Measurements from ENCODE around the gene CCDC28B. TPM values are rescaled to one million over a fixed set of nuclear protein-coding genes. Genes with fewer than 3 reads are reported as not detected.

CCDC28B gene
- total and polyA plus RNA-seq, 2 of the 13 experiments (the other 11 are each of a cell fraction or from before 2014, with no cell fraction given), result 2.6 to 3.5 TPM

- in situ Hi-C loops (cut with HindIII; ENCODE audit: extremely low pct_ligation_motif_present, low pct_unique_long_range_greater_than_20kb), result no loop called here
- H2AFZ ChIP-seq (ENCODE audit: low read length), result no peak overlapping the region
- ChIA-PET CTCF (ENCODE audit: low intra/inter-chr PET ratio, low total read pairs) (no interaction called here), POLR2A (interaction anchor here (0.6 to 4.8 kb wide), 3 partner anchors 19 to 138 kb away, joined by 3 to 38 read pairs (median 3); partner anchors contain the start of gene TXLNA)
- peaks cover 20% of the 10 kb centered on the region for H3K4me1 ChIP-seq (ENCODE audit: insufficient read depth, low read length)
- no peaks in the 10 kb centered on the region for H3K79me2 ChIP-seq (ENCODE audit: insufficient read depth, low read length)
- H3K36me3 ChIP-seq (replicated peaks in 1 of 2; ENCODE audit: control insufficient read depth in 1 of 2, insufficient read depth in 2 of 2, low read length in 2 of 2), result peaks cover 17 to 32% of the 10 kb centered on the region in 2 experiments
- H3K27ac ChIP-seq (ENCODE audit: extremely low read length, insufficient read depth, low read length), result no peak overlapping the region
- no peaks in the 10 kb centered on the region for H3K27me3 ChIP-seq (ENCODE audit: control insufficient read depth in 1 of 2, insufficient read depth in 2 of 2, low read length in 2 of 2)
- FAIRE-seq, result no peak
- TF ChIP-seq POLR2G (IDR thresholded peaks at IDR 0.05; ENCODE audit: low read depth, low read length), result peak; percentile 22
- peak; percentile 9 for TF ChIP-seq AGO2 (optimal IDR thresholded peaks at IDR 0.05; ENCODE audit: low read depth, low read length)
- TF ChIP-seq, protein P1, sequence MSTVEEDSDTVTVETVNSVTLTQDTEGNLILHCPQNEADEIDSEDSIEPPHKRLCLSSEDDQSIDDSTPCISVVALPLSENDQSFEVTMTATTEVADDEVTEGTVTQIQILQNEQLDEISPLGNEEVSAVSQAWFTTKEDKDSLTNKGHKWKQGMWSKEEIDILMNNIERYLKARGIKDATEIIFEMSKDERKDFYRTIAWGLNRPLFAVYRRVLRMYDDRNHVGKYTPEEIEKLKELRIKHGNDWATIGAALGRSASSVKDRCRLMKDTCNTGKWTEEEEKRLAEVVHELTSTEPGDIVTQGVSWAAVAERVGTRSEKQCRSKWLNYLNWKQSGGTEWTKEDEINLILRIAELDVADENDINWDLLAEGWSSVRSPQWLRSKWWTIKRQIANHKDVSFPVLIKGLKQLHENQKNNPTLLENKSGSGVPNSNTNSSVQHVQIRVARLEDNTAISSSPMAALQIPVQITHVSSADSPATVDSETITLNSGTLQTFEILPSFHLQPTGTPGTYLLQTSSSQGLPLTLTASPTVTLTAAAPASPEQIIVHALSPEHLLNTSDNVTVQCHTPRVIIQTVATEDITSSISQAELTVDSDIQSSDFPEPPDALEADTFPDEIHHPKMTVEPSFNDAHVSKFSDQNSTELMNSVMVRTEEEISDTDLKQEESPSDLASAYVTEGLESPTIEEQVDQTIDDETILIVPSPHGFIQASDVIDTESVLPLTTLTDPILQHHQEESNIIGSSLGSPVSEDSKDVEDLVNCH (CRISPR knock-in tag; IDR thresholded peaks at IDR 0.05), result no peak
- H3K9ac ChIP-seq (ENCODE audit: insufficient read depth, low read depth, low read length), result no peak overlapping the region
- no TSS peak for BruUV-seq (replicated peaks)
- no peak for DNase-seq (ENCODE audit: low spot score)
- intact Hi-C loops (cut with micrococcal nuclease; ENCODE audit: unreplicated experiment), result no loop called here
- no peak for ATAC-seq
- no peak overlapping the region for H3K4me2 ChIP-seq (ENCODE audit: low read depth, low read length)
- WGBS (ENCODE audit: low lambda C conversion rate), result 89% methylated on average over 3 of the region's 4 CpGs
- H3K4me3 ChIP-seq (replicated peaks in 1 of 3; ENCODE audit: insufficient read depth in 1 of 3, low read depth in 2 of 3, low read length in 3 of 3), result no peak overlapping the region
- H4K20me1 ChIP-seq (ENCODE audit: insufficient read depth, low read length), result no peaks in the 10 kb centered on the region
- no peaks in the 10 kb centered on the region for H3K9me3 ChIP-seq (ENCODE audit: low read length)
These were observed 1.2 kb upstream of the CCDC28B start for GRCh38 chr1:32199043-32199716.

DNA sequence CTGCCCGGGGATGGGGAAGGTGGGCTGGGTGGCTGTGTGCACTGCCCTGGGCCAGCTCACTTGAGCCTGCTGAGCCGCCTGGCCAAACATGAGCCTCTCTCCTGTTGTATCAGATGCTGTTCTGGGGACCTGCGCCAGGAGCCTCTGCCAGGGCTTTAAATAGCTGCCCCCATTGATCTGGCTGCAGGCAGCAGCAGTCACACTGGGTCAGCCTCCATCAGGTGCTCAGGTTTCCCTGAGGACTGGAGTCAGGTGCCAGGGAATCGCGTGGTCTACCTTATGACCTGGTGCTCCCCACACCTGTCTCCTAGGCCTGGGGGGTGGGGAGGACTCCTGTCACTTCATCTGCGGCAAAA, 700 bp upstream of the CCDC28B start:
- FAIRE-seq (no peak), ATAC-seq (peak; percentile 2; the same call in 2 of the 3 replicates), DNase-seq (ENCODE audit: low spot score) (no peak)
- Histone ChIP-seq H3K79me2 (ENCODE audit: insufficient read depth, low read length) (no peaks in the 10 kb centered on the region), H3K27me3 (ENCODE audit: control insufficient read depth in 1 of 2, insufficient read depth in 2 of 2, low read length in 2 of 2) (no peaks in the 10 kb centered on the region), H4K20me1 (ENCODE audit: insufficient read depth, low read length) (no peaks in the 10 kb centered on the region), H3K9me3 (ENCODE audit: low read length) (no peaks in the 10 kb centered on the region), H3K36me3 (replicated peaks in 1 of 2; ENCODE audit: control insufficient read depth in 1 of 2, insufficient read depth in 2 of 2, low read length in 2 of 2) (peaks cover 13 to 26% of the 10 kb centered on the region in 2 experiments), H3K27ac (ENCODE audit: extremely low read length, insufficient read depth, low read length) (no peak overlapping the region), H3K9ac (ENCODE audit: insufficient read depth, low read depth, low read length) (no peak overlapping the region), H3K4me2 (ENCODE audit: low read depth, low read length) (peak overlapping the region; percentile 96; the same call in 1 of the 2 replicates), H3K4me1 (ENCODE audit: insufficient read depth, low read length) (peaks cover 20% of the 10 kb centered on the region), H3K4me3 (replicated peaks in 1 of 3; ENCODE audit: insufficient read depth in 1 of 3, low read depth in 2 of 3, low read length in 3 of 3) (peak overlapping the region in 1 of 3 experiments; percentile 72; a peak in 1 of 6 replicates), H2AFZ (ENCODE audit: low read length) (no peak overlapping the region)
- TF ChIP-seq DMAP1 (CRISPR knock-in tag; IDR thresholded peaks at IDR 0.05) (no peak), ZNF263 (CRISPR knock-in tag; IDR thresholded peaks at IDR 0.05) (peak; percentile 66; the same call in 1 of the 2 replicates), FOXA3 (CRISPR knock-in tag; IDR thresholded peaks at IDR 0.05) (no peak), AGO2 (optimal IDR thresholded peaks at IDR 0.05; ENCODE audit: low read depth, low read length) (peak; percentile 59), ZNF768 (CRISPR knock-in tag; IDR thresholded peaks at IDR 0.05) (0 out of 2 replicates have a peak, but pooled peaks have one; percentile 26)
- BruUV-seq (replicated peaks), result no TSS peak
- WGBS (ENCODE audit: low lambda C conversion rate), result 100% methylated on average over 1 of the region's 6 CpGs
- CTCF ChIA-PET (ENCODE audit: low intra/inter-chr PET ratio, low total read pairs), result no interaction called here
- intact Hi-C loops (cut with micrococcal nuclease; ENCODE audit: unreplicated experiment) (no loop called here), in situ Hi-C loops (cut with HindIII; ENCODE audit: extremely low pct_ligation_motif_present, low pct_unique_long_range_greater_than_20kb) (no loop called here)
- POLR2A ChIA-PET, result interaction anchor here (0.6 to 4.8 kb wide), 8 partner anchors 16 to 195 kb away, joined by 3 to 38 read pairs (median 4); partner anchors contain the start of genes BSDC1, TMEM39B and TXLNA
